ENCODE results near the gene MTHFD1L.

- TF ChIP-seq POLR2A (IDR thresholded peaks at IDR 0.05; ENCODE audit: low read depth, low read length) (no peak), CTCF (conservative IDR thresholded peaks at IDR 0.05; ENCODE audit: low read depth, low read length) (no peak), CHD1 (IDR thresholded peaks at IDR 0.05; ENCODE audit: low read depth, low read length) (no peak), RAD21 (IDR thresholded peaks at IDR 0.05; ENCODE audit: low read length) (no peak), MXI1 (IDR thresholded peaks at IDR 0.05; ENCODE audit: borderline replicate concordance, low read depth, low read length) (no peak), SMC3 (IDR thresholded peaks at IDR 0.05; ENCODE audit: low read depth, low read length) (no peak), NFE2L2 (IDR thresholded peaks at IDR 0.05; ENCODE audit: low read depth, low read length) (no peak), RCOR1 (IDR thresholded peaks at IDR 0.05; ENCODE audit: insufficient replicate concordance, low read length) (no peak), BHLHE40 (IDR thresholded peaks at IDR 0.05; ENCODE audit: low read depth, low read length) (no peak), FOS (IDR thresholded peaks at IDR 0.05; ENCODE audit: low read depth, low read length) (no peak), CEBPB (IDR thresholded peaks at IDR 0.05; ENCODE audit: low read depth, low read length) (no peak)
- TF ChIP-seq, protein P1, sequence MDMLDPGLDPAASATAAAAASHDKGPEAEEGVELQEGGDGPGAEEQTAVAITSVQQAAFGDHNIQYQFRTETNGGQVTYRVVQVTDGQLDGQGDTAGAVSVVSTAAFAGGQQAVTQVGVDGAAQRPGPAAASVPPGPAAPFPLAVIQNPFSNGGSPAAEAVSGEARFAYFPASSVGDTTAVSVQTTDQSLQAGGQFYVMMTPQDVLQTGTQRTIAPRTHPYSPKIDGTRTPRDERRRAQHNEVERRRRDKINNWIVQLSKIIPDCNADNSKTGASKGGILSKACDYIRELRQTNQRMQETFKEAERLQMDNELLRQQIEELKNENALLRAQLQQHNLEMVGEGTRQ (IDR thresholded peaks at IDR 0.05; ENCODE audit: low read depth, low read length): no peak
Measured at GRCh38 chr6:151143337-151143736, 277.8 kb downstream of the MTHFD1L start.
